ENCODE data around the gene SRPK2.

SRPK2 gene

GRCh38 chr7:105106473-105106872 is 282.2 kb downstream of the SRPK2 start:
- H3K4me3 ChIP-seq (ENCODE audit: low read depth, low read length): no peak overlapping the region

GRCh38 chr7:105105579-105105978 is 283.1 kb downstream of the SRPK2 start:
- H3K4me3 ChIP-seq (ENCODE audit: low read depth, low read length): no peak overlapping the region

- H3K4me3 ChIP-seq (ENCODE audit: low read depth, low read length): no peak overlapping the region
Measured at GRCh38 chr7:105102557-105103352, 286.0 kb downstream of the SRPK2 start.

GRCh38 chr7:105101864-105102263 is 286.9 kb downstream of the SRPK2 start:
- H3K4me3 ChIP-seq (ENCODE audit: low read depth, low read length): no peak overlapping the region

GRCh38 chr7:105098863-105099515 is 289.7 kb downstream of the SRPK2 start:
- H3K4me3 ChIP-seq (ENCODE audit: low read depth, low read length): no peak overlapping the region

- no peak overlapping the region for H3K4me3 ChIP-seq (ENCODE audit: low read depth, low read length)
Measured at GRCh38 chr7:105097619-105098018, 291.1 kb downstream of the SRPK2 start.

GRCh38 chr7:105096306-105096705 is 292.4 kb downstream of the SRPK2 start:
- no peak overlapping the region for H3K4me3 ChIP-seq (ENCODE audit: low read depth, low read length)

- H3K4me3 ChIP-seq (ENCODE audit: low read depth, low read length): no peak overlapping the region
Measured at GRCh38 chr7:105094966-105095365, 293.8 kb downstream of the SRPK2 start.

GRCh38 chr7:105088456-105088855 is 300.3 kb downstream of the SRPK2 start:
- no peak overlapping the region for H3K4me3 ChIP-seq (ENCODE audit: low read depth, low read length)

GRCh38 chr7:105087981-105088380 is 300.7 kb downstream of the SRPK2 start:
- no peak overlapping the region for H3K4me3 ChIP-seq (ENCODE audit: low read depth, low read length)

- no peak overlapping the region for H3K4me3 ChIP-seq (ENCODE audit: low read depth, low read length)
Measured at GRCh38 chr7:105086850-105087249, 301.9 kb downstream of the SRPK2 start.

GRCh38 chr7:105084581-105084980 is 304.1 kb downstream of the SRPK2 start:
- no peak overlapping the region for H3K4me3 ChIP-seq (ENCODE audit: low read depth, low read length)

GRCh38 chr7:105079348-105079747 is 309.4 kb downstream of the SRPK2 start:
- H3K4me3 ChIP-seq (ENCODE audit: low read depth, low read length): no peak overlapping the region

- no peak overlapping the region for H3K4me3 ChIP-seq (ENCODE audit: low read depth, low read length)
Measured at GRCh38 chr7:105073143-105073542, 315.6 kb downstream of the SRPK2 start.

- H3K4me3 ChIP-seq (ENCODE audit: low read depth, low read length): no peak overlapping the region
Measured at GRCh38 chr7:105068886-105069285, 319.8 kb downstream of the SRPK2 start.

GRCh38 chr7:105067691-105068090 is 321.0 kb downstream of the SRPK2 start:
- H3K4me3 ChIP-seq (ENCODE audit: low read depth, low read length): no peak overlapping the region

Data from iPS-11a (cell line).